DMS53 (cell line): ENCODE measurements around the gene ARHGDIG.

Source experiments
- DNase-seq: peaks from one replicate; lab custom pipeline; 2025; lab: John Stamatoyannopoulos, UW

The ARHGDIG gene

GRCh38 chr16:297832-298231 is 17.4 kb downstream of the ARHGDIG start:
- no peak for DNase-seq

GRCh38 chr16:301235-301634 is 20.8 kb downstream of the ARHGDIG start:
- DNase-seq, result no peak

GRCh38 chr16:301950-302349 is 21.6 kb downstream of the ARHGDIG start:
- DNase-seq, result no peak

GRCh38 chr16:303760-304505 is 23.5 kb downstream of the ARHGDIG start:
- DNase-seq, result no peak

- no peak for DNase-seq
Measured at GRCh38 chr16:305916-306626, 25.7 kb downstream of the ARHGDIG start.

GRCh38 chr16:306911-307370 is 26.6 kb downstream of the ARHGDIG start:
- DNase-seq, result no peak

GRCh38 chr16:307691-308312 is 27.4 kb downstream of the ARHGDIG start:
- DNase-seq, result no peak

- no peak for DNase-seq
Measured at GRCh38 chr16:309476-309875, 29.1 kb downstream of the ARHGDIG start.

- no peak for DNase-seq
Measured at GRCh38 chr16:311725-312124, 31.3 kb downstream of the ARHGDIG start.

GRCh38 chr16:314351-314750 is 34.0 kb downstream of the ARHGDIG start:
- no peak for DNase-seq

GRCh38 chr16:314795-315299 is 34.5 kb downstream of the ARHGDIG start:
- no peak for DNase-seq

- DNase-seq, result no peak
Measured at GRCh38 chr16:316741-317464, 36.5 kb downstream of the ARHGDIG start.

- DNase-seq, result no peak
Measured at GRCh38 chr16:317583-317982, 37.2 kb downstream of the ARHGDIG start.

- DNase-seq, result peak; percentile 23
Measured at GRCh38 chr16:318628-319027, 38.2 kb downstream of the ARHGDIG start.

GRCh38 chr16:320206-320605 is 39.8 kb downstream of the ARHGDIG start:
- no peak for DNase-seq

GRCh38 chr16:321532-321931 is 41.1 kb downstream of the ARHGDIG start:
- no peak for DNase-seq

GRCh38 chr16:322476-323143 is 42.2 kb downstream of the ARHGDIG start:
- no peak for DNase-seq

- DNase-seq, result no peak
Measured at GRCh38 chr16:324201-324450, 43.7 kb downstream of the ARHGDIG start.

- no peak for DNase-seq
Measured at GRCh38 chr16:324451-325334, 44.3 kb downstream of the ARHGDIG start.

GRCh38 chr16:325375-326145 is 45.2 kb downstream of the ARHGDIG start:
- DNase-seq, result no peak
